Ishikawa (cell line): ENCODE results near the gene SUPT5H.
A peak's percentile ranks its signal among the peaks of the same experiment; 100 is the strongest.

Source experiments
- CEBPB ChIP-seq: IDR thresholded peaks from 2 replicates; pipeline ENCODE4 v1.6.1; 2012
- CREB1 ChIP-seq: IDR thresholded peaks from 2 replicates; pipeline ENCODE4 v1.6.1; 2012; ENCODE audit warnings: low read depth
- EGR1 ChIP-seq: IDR thresholded peaks from 2 replicates; pipeline ENCODE4 v1.6.1; 2012
- EP300 ChIP-seq: IDR thresholded peaks from 2 replicates; pipeline ENCODE4 v1.6.1; 2012; ENCODE audit warnings: borderline replicate concordance
- FOXM1 ChIP-seq: IDR thresholded peaks from 2 replicates; pipeline ENCODE4 v1.6.1; 2012; ENCODE audit warnings: low read depth, borderline replicate concordance
- NFIC ChIP-seq: IDR thresholded peaks from 2 replicates; pipeline ENCODE4 v1.6.1; 2012
- RAD21 ChIP-seq: IDR thresholded peaks from 2 replicates; pipeline ENCODE4 v1.6.1; 2012; ENCODE audit warnings: low read depth
- TAF1 ChIP-seq: IDR thresholded peaks from 2 replicates; pipeline ENCODE4 v1.6.1; 2012; ENCODE audit warnings: low read depth, mild to moderate bottlenecking
- TCF12 ChIP-seq: IDR thresholded peaks from 2 replicates; pipeline ENCODE4 v1.6.1; 2012; ENCODE audit warnings: low read depth
- TEAD4 ChIP-seq: IDR thresholded peaks from 2 replicates; pipeline ENCODE4 v1.6.1; 2012
- YY1 ChIP-seq: IDR thresholded peaks from 2 replicates; pipeline ENCODE4 v1.6.1; 2012; ENCODE audit warnings: low read depth
- ZBTB7A ChIP-seq: IDR thresholded peaks from 2 replicates; pipeline ENCODE4 v1.6.1; 2012; ENCODE audit warnings: low read depth
- TF ChIP-seq, protein P1 (sequence below): IDR thresholded peaks from 2 replicates; pipeline ENCODE4 v1.6.1; 2012
- TF ChIP-seq, protein P2 (sequence below): IDR thresholded peaks from 2 replicates; pipeline ENCODE4 v1.6.1; 2012
- TF ChIP-seq, protein P3 (sequence below): IDR thresholded peaks from 2 replicates; pipeline ENCODE4 v1.6.1; 2012; ENCODE audit warnings: low read depth, mild to moderate bottlenecking

SUPT5H gene

DNA sequence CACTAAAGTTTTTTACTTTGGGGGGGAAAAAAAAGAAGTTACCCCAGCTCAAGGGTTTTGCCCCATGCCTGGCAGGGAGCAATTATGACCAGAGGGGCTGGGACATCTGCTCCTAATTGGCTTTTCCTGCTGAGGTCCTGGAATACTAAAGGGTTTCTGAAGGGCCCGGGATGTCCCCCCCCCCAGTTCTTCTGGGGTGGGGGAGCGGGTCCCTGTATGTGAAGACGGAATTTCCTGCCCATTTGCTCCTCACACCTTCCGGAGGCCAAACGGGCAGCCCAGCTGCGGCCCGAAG lies 52.3 kb downstream of the SUPT5H start:
- TF ChIP-seq FOXM1: no peak
- TF ChIP-seq CREB1: no peak
- TF ChIP-seq CEBPB: no peak
- TF ChIP-seq TAF1: no peak
- no peak for TF ChIP-seq TCF12
- no peak for TF ChIP-seq YY1
- no peak for TF ChIP-seq NFIC

DNA sequence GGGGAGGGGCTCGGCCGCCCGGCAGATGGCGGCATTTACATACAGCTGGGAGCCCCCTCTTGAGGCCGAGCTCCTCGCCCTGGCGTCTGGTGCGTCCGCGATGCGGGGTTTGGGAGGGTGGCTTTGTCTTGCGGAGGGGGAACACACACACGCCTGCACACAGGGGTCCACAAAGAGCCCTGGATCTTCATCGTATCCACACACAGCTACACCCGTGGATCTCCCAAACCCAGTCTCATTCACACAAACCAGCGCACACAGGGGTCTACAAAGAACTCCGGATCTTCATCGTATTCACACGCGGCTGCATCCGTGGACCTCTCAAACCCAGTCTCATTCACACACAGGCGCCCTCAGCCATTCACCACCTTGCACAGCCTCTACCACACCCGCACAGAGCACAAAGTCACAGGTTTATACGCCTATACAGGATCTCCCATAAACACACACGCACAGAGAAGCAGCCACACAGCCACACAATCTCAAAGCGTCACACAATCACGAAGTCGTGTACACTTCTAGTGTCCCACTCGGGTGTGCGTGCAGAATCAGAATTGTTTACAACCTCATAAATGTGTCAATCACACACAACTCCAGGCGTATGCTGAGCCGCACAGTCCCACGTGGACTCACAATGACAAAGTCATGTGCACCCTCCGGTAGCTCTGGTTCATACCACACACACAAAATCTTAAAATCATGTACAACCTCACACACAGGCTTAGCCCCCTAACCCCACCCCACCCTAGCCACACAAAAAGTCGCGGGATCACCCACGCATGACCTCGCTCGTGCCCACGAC lies 52.8 kb downstream of the SUPT5H start:
- no peak for TF ChIP-seq TCF12
- TF ChIP-seq, protein P1, sequence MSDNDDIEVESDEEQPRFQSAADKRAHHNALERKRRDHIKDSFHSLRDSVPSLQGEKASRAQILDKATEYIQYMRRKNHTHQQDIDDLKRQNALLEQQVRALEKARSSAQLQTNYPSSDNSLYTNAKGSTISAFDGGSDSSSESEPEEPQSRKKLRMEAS: peak; percentile 75
- TF ChIP-seq TEAD4: no peak
- TF ChIP-seq CREB1: no peak
- TF ChIP-seq, protein P2, sequence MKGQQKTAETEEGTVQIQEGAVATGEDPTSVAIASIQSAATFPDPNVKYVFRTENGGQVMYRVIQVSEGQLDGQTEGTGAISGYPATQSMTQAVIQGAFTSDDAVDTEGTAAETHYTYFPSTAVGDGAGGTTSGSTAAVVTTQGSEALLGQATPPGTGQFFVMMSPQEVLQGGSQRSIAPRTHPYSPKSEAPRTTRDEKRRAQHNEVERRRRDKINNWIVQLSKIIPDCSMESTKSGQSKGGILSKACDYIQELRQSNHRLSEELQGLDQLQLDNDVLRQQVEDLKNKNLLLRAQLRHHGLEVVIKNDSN: peak; percentile 41; the same call in 1 of the 2 replicates
- peak; percentile 38; the same call in 1 of the 2 replicates for TF ChIP-seq RAD21

DNA sequence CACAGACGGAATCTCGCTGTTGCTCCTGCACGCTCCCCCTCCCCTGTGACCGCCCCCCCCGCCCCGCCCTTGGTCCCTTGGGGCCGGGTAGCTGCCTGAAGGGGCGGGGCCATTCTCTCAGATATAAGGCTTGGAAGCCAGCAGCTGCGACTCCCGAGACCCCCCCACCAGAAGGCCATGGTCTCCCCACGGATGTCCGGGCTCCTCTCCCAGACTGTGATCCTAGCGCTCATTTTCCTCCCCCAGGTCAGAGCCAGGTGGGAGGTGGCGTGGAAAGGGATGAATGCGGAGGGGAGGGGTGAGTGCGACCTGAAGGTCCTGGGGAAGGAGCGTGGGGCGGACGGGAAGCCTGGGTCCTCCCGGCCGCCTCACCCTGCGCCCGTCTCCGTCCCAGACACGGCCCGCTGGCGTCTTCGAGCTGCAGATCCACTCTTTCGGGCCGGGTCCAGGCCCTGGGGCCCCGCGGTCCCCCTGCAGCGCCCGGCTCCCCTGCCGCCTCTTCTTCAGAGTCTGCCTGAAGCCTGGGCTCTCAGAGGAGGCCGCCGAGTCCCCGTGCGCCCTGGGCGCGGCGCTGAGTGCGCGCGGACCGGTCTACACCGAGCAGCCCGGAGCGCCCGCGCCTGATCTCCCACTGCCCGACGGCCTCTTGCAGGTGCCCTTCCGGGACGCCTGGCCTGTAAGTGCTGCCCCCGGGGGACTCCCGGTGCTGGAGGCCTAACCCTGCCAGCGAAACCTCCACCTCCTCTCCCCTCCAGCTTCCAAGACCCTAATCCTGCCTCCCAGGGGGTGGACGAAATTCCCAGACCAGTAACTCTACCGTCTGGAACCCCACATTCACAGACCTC lies 53.6 kb downstream of the SUPT5H start, which contains the start of gene DLL3:
Gene DLL3 (plus strand): TSS at position 150 of the 845 bp plus-strand sequence. CDS start 28 bp downstream, at position 178.
- no peak for TF ChIP-seq CEBPB
- no peak for TF ChIP-seq NFIC
- TF ChIP-seq TCF12: no peak
- TF ChIP-seq EGR1: no peak
- no peak for TF ChIP-seq RAD21
- TF ChIP-seq YY1: no peak
- TF ChIP-seq, protein P2: no peak
- TF ChIP-seq TEAD4: no peak
- no peak for TF ChIP-seq ZBTB7A
- TF ChIP-seq, protein P3, sequence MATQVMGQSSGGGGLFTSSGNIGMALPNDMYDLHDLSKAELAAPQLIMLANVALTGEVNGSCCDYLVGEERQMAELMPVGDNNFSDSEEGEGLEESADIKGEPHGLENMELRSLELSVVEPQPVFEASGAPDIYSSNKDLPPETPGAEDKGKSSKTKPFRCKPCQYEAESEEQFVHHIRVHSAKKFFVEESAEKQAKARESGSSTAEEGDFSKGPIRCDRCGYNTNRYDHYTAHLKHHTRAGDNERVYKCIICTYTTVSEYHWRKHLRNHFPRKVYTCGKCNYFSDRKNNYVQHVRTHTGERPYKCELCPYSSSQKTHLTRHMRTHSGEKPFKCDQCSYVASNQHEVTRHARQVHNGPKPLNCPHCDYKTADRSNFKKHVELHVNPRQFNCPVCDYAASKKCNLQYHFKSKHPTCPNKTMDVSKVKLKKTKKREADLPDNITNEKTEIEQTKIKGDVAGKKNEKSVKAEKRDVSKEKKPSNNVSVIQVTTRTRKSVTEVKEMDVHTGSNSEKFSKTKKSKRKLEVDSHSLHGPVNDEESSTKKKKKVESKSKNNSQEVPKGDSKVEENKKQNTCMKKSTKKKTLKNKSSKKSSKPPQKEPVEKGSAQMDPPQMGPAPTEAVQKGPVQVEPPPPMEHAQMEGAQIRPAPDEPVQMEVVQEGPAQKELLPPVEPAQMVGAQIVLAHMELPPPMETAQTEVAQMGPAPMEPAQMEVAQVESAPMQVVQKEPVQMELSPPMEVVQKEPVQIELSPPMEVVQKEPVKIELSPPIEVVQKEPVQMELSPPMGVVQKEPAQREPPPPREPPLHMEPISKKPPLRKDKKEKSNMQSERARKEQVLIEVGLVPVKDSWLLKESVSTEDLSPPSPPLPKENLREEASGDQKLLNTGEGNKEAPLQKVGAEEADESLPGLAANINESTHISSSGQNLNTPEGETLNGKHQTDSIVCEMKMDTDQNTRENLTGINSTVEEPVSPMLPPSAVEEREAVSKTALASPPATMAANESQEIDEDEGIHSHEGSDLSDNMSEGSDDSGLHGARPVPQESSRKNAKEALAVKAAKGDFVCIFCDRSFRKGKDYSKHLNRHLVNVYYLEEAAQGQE: no peak
- no peak for TF ChIP-seq CREB1
- TF ChIP-seq TAF1: no peak
- TF ChIP-seq, protein P1: no peak
- no peak for TF ChIP-seq EP300
- no peak for TF ChIP-seq FOXM1

DNA sequence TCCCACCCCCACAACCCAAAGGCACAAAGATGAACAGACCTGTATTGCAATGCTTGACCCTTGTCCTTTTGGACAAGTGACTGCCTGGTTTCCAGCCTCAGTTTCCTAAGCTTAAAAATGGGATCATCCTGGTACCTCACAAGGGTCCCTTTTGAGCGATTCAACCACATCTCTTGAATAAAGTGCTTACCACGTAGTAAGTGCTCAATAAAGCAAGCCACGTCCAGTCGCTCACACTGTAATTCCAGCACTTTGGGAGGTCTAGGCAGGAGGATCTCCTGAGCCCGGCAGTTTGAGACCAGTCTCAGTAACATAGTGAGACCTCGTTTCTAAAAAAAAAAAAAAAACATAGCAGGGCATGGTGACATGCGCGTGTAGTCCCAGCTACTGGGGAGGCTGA lies 54.5 kb downstream of the SUPT5H start:
- TF ChIP-seq RAD21 (no peak), ZBTB7A (no peak), CEBPB (no peak), NFIC (no peak)
- TF ChIP-seq, protein P2: no peak

DNA sequence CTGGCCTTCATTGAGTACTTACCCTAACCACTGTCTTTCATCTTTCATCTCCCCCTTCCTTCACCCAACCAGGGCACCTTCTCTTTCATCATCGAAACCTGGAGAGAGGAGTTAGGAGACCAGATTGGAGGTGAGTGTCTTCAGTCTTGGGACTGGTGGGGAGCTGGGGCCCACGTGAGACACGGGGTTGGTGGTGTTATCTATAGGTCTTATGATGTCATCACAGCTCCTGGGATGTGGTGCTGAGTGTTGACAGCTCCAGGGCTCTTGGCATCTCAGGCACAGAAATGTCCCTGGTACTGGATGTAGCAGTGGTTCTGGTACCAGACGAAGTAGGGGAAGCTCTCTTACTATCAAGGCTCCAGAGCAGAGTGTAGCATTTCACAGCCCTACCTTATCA lies 55.2 kb downstream of the SUPT5H start:
- TF ChIP-seq, protein P3: no peak
- no peak for TF ChIP-seq CREB1
- TF ChIP-seq RAD21: no peak
- TF ChIP-seq, protein P2: no peak
- no peak for TF ChIP-seq FOXM1
- TF ChIP-seq YY1: no peak
- TF ChIP-seq, protein P1: no peak
- no peak for TF ChIP-seq TAF1
- no peak for TF ChIP-seq EP300
- TF ChIP-seq TEAD4: no peak
- no peak for TF ChIP-seq ZBTB7A
- no peak for TF ChIP-seq TCF12
- TF ChIP-seq EGR1: no peak
- no peak for TF ChIP-seq CEBPB
- no peak for TF ChIP-seq NFIC
